Activated T-helper 17 cell treated with anti-CD3 and anti-CD28 coated beads, Interleukin-2, amount 50 U/mL, for 72 hours (primary cell): Measurements from ENCODE around the gene THAP3. TPM values are rescaled to one million over a fixed set of nuclear protein-coding genes. Genes with fewer than 3 reads are reported as not detected.

Experiments
- total RNA-seq, 2 donors: library from RNA; stranded (reverse); gene quantifications; one replicate each; pipeline ENCODE4 v1.2.3, GENCODE V29; 2022

The THAP3 gene
- total RNA-seq, 2 donors from 2014 or later: 19.3 to 34.6 TPM

Other genes with a start within 250 kb of the THAP3 start
- gene ACOT7, start 231.1 kb upstream of the THAP3 start, total RNA-seq: 10 to 100 TPM; 43.5 to 96.3 TPM
- under 1 TPM; 0.17 to 0.37 TPM for gene HES2, start 204.9 kb upstream of the THAP3 start, total RNA-seq
- gene ESPN, start 200.1 kb upstream of the THAP3 start, total RNA-seq: 1 to 10 TPM in 1 of 2 donors, under 1 TPM in 1; 0.71 to 3.5 TPM
- gene TNFRSF25, start 158.7 kb upstream of the THAP3 start, total RNA-seq: 100 to 1,000 TPM; 132 to 199 TPM
- gene PLEKHG5, start 133.2 kb upstream of the THAP3 start, total RNA-seq: 1 to 10 TPM; 3.2 to 3.8 TPM
- 10 to 100 TPM; 33.2 to 58.0 TPM for gene NOL9, start 70.4 kb upstream of the THAP3 start, total RNA-seq
- gene TAS1R1, start 69.6 kb upstream of the THAP3 start, total RNA-seq: not detected
- gene ZBTB48, start 44.9 kb upstream of the THAP3 start, total RNA-seq: 10 to 100 TPM; 22.0 to 28.5 TPM
- gene KLHL21, start 22.0 kb upstream of the THAP3 start, total RNA-seq: 10 to 100 TPM; 32.3 to 35.3 TPM
- 10 to 100 TPM; 14.8 to 23.7 TPM for gene PHF13, start 11.1 kb upstream of the THAP3 start, total RNA-seq
- gene DNAJC11, start 76.9 kb downstream of the THAP3 start, total RNA-seq: 10 to 100 TPM; 30.6 to 70.5 TPM
- gene CAMTA1, start 160.6 kb downstream of the THAP3 start, total RNA-seq: 10 to 100 TPM; 36.7 to 51.9 TPM